H1 (cell line): ENCODE measurements around the gene SLC9A2. TPM values are rescaled to one million over a fixed set of nuclear protein-coding genes. Genes with fewer than 3 reads are reported as not detected.

Source experiments
- CTCF ChIA-PET: fragments of 300-600 bp; sonication (Branson Sonifier 250); formaldehyde crosslinking; loops from one replicate; lab custom pipeline; 2021; ENCODE audit not compliant: partially characterized antibody; lab: Charles Lee
- POLR2A ChIA-PET: fragments of 300-600 bp; sonication (Branson Sonifier 250); formaldehyde crosslinking; loops from one replicate; lab custom pipeline; 2021; ENCODE audit warnings: inconsistent platforms; ENCODE audit not compliant: partially characterized antibody; lab: Charles Lee
- DNase-seq, 2 experiments: peaks; one replicate each; pipeline versions ENCODE4 v3.0.0 to v3.0.0-alpha.2; 2010 to 2022; ENCODE audit warnings: low spot score in 2 of 2, low read depth in 1 of 2, mixed read lengths in 1 of 2
- FAIRE-seq: peaks from 2 replicates; lab custom pipeline; 2011; peaks lifted over from hg19 to GRCh38; lab: Jason Lieb, UNC
- H2AFZ ChIP-seq: 2 replicates; pipeline ENCODE4 v1.8.1; 2012; ENCODE audit warnings: low read length, inconsistent platforms
- H2AK5ac ChIP-seq: 2 replicates; pipeline ENCODE4 v1.6.1; 2013; ENCODE audit warnings: low read depth, low read length
- H2BK120ac ChIP-seq: replicated peaks from 2 replicates; pipeline ENCODE3; 2013; ENCODE audit warnings: low read depth, low read length, inconsistent platforms
- H2BK12ac ChIP-seq: 2 replicates; pipeline ENCODE4 v1.6.1; 2013; ENCODE audit warnings: low read depth, low read length
- H2BK15ac ChIP-seq: 2 replicates; pipeline ENCODE4 v1.6.1; 2013; ENCODE audit warnings: low read length
- H2BK20ac ChIP-seq: 2 replicates; pipeline ENCODE4 v1.6.1; 2013; ENCODE audit warnings: low read length
- H2BK5ac ChIP-seq: 2 replicates; pipeline ENCODE4 v1.6.1; 2013; ENCODE audit warnings: low read depth, low read length
- H3K14ac ChIP-seq: 2 replicates; pipeline ENCODE4 v1.6.1; 2013; ENCODE audit warnings: inconsistent platforms; ENCODE audit not compliant: insufficient read length
- H3K18ac ChIP-seq: 2 replicates; pipeline ENCODE4 v1.6.1; 2013; ENCODE audit warnings: low read length; ENCODE audit errors: extremely low read depth
- H3K23ac ChIP-seq: 2 replicates; pipeline ENCODE4 v1.6.1; 2013; ENCODE audit warnings: inconsistent platforms; ENCODE audit not compliant: insufficient read length
- H3K23me2 ChIP-seq: 2 replicates; pipeline ENCODE4 v1.6.1; 2013; ENCODE audit warnings: low read depth, low read length
- H3K27ac ChIP-seq: 2 replicates; pipeline ENCODE4 v1.6.1; 2011; ENCODE audit warnings: low read depth, low read length, inconsistent platforms
- H3K27me3 ChIP-seq, 4 experiments: replicated peaks in 1 of 4; 1 replicate in 1 of 4; 2 replicates in 3 of 4; pipeline versions ENCODE4 v1.6.1 to v1.8.1; 2011 to 2013; ENCODE audit warnings: low read length in 3 of 4, mild to moderate bottlenecking in 3 of 4, inconsistent platforms in 2 of 4, mixed read lengths in 2 of 4, moderate library complexity in 1 of 4; ENCODE audit not compliant: control insufficient read depth in 3 of 4, insufficient read depth in 3 of 4; ENCODE audit errors: extremely low read depth in 1 of 4
- H3K36me3 ChIP-seq, 4 experiments: 2 replicates each; pipeline versions ENCODE4 v1.6.1 to v1.8.1; 2011 to 2013; ENCODE audit warnings: mild to moderate bottlenecking in 4 of 4, low read length in 3 of 4, moderate library complexity in 2 of 4, control low read depth in 1 of 4, inconsistent platforms in 1 of 4; ENCODE audit not compliant: insufficient read depth in 4 of 4, control insufficient read depth in 2 of 4
- H3K4ac ChIP-seq: replicated peaks from 2 replicates; pipeline ENCODE3; 2013; ENCODE audit warnings: low read length, low read depth, mixed read lengths, inconsistent platforms; ENCODE audit not compliant: insufficient read length
- H3K4me1 ChIP-seq, 4 experiments: replicated peaks in 1 of 4; 1 replicate in 1 of 4; 2 replicates in 3 of 4; pipeline versions ENCODE4 v1.6.1 to v1.8.1; 2011 to 2013; ENCODE audit warnings: low read length in 3 of 4, inconsistent platforms in 2 of 4, mixed read lengths in 1 of 4; ENCODE audit not compliant: insufficient read depth in 4 of 4, control insufficient read depth in 3 of 4
- H3K4me2 ChIP-seq, 2 experiments: 2 replicates each; pipeline versions ENCODE4 v1.6.1 to v1.8.1; 2011 to 2013; ENCODE audit warnings: low read depth in 2 of 2, low read length in 2 of 2, control low read depth in 1 of 2, inconsistent platforms in 1 of 2, mild to moderate bottlenecking in 1 of 2; ENCODE audit not compliant: insufficient read depth in 1 of 2
- H3K4me3 ChIP-seq, 4 experiments: fragments of 200-600, 300-600 bp in 1 of 4; sonication (generic), shearing (Covaris generic), sonication (Bioruptor Twin) in 1 of 4; 2 replicates each; pipeline versions ENCODE4 v1.5.1 to v1.8.1; 2011 to 2016; ENCODE audit warnings: low read length in 4 of 4, low read depth in 3 of 4, control low read depth in 2 of 4, inconsistent platforms in 2 of 4, mild to moderate bottlenecking in 2 of 4, mixed read lengths in 1 of 4, moderate library complexity in 1 of 4; ENCODE audit not compliant: insufficient read depth in 2 of 4; ENCODE audit errors: extremely low read depth in 1 of 4
- H3K56ac ChIP-seq: replicated peaks from 2 replicates; pipeline ENCODE3; 2013; ENCODE audit warnings: low read depth, mild to moderate bottlenecking, mixed read lengths, low read length, inconsistent platforms; ENCODE audit not compliant: insufficient read length
- H3K79me1 ChIP-seq: 2 replicates; pipeline ENCODE4 v1.6.1; 2013; ENCODE audit warnings: low read depth, low read length, control low read depth
- H3K79me2 ChIP-seq, 2 experiments: 2 replicates each; pipeline versions ENCODE4 v1.6.1 to v1.8.1; 2012 to 2013; ENCODE audit warnings: low read length in 2 of 2, mild to moderate bottlenecking in 2 of 2, inconsistent platforms in 1 of 2; ENCODE audit not compliant: insufficient read depth in 2 of 2, control insufficient read depth in 1 of 2
- H3K9ac ChIP-seq, 4 experiments: replicated peaks in 1 of 4; 1 replicate in 1 of 4; 2 replicates in 3 of 4; pipeline versions ENCODE4 v1.6.1 to v1.8.1; 2011 to 2013; ENCODE audit warnings: low read depth in 3 of 4, low read length in 3 of 4, control low read depth in 2 of 4, mild to moderate bottlenecking in 2 of 4, moderate library complexity in 2 of 4, inconsistent platforms in 1 of 4; ENCODE audit errors: extremely low read depth in 1 of 4
- H3K9me3 ChIP-seq, 2 experiments: 2 replicates each; pipeline versions ENCODE4 v1.6.1 to v1.8.1; 2012 to 2013; ENCODE audit warnings: mild to moderate bottlenecking in 2 of 2, moderate library complexity in 2 of 2, control low read depth in 1 of 2, inconsistent platforms in 1 of 2, low read depth in 1 of 2, low read length in 1 of 2, mixed read lengths in 1 of 2; ENCODE audit not compliant: insufficient read depth in 2 of 2
- H4K20me1 ChIP-seq, 2 experiments: replicated peaks in 1 of 2; 2 replicates each; pipeline versions ENCODE3 to v1.8.1; 2011 to 2013; ENCODE audit warnings: inconsistent platforms in 2 of 2, low read length in 2 of 2, mild to moderate bottlenecking in 1 of 2; ENCODE audit not compliant: insufficient read depth in 2 of 2, control insufficient read depth in 1 of 2
- H4K5ac ChIP-seq: 2 replicates; pipeline ENCODE4 v1.6.1; 2013; ENCODE audit warnings: low read length, low read depth, mixed read lengths, inconsistent platforms; ENCODE audit not compliant: insufficient read length
- H4K8ac ChIP-seq: 2 replicates; pipeline ENCODE4 v1.8.0; 2013; ENCODE audit warnings: mild to moderate bottlenecking, moderate library complexity, low read length, inconsistent platforms; ENCODE audit not compliant: insufficient read depth; ENCODE audit errors: extremely low read depth
- H4K91ac ChIP-seq: replicated peaks from 2 replicates; pipeline ENCODE3; 2013; ENCODE audit warnings: low read length, mixed read lengths, inconsistent platforms; ENCODE audit not compliant: insufficient read length
- ASH2L ChIP-seq: fragments of 200-600, 300-600 bp; sonication (generic); IDR thresholded peaks from one replicate; pipeline ENCODE4 v1.7.1; 2017; ENCODE audit warnings: low read length
- CEBPB ChIP-seq: IDR thresholded peaks from 2 replicates; pipeline ENCODE4 v1.6.1; 2012; ENCODE audit warnings: low read depth, low read length
- CHD2 ChIP-seq: IDR thresholded peaks from 2 replicates; pipeline ENCODE4 v1.6.1; 2012; ENCODE audit warnings: low read length, improper control_type of control experiment
- FOSL1 ChIP-seq: IDR thresholded peaks from 2 replicates; pipeline ENCODE4 v1.6.1; 2011; ENCODE audit warnings: mild to moderate bottlenecking, low read depth, low read length, moderate library complexity; ENCODE audit not compliant: insufficient read depth
- HDAC2 ChIP-seq, 2 experiments: fragments of 300-600 bp in 1 of 2; sonication (generic) in 1 of 2; IDR thresholded peaks; 2 replicates each; pipeline ENCODE4 v1.6.1; 2011 to 2012; ENCODE audit warnings: low read depth in 2 of 2, low read length in 2 of 2, mild to moderate bottlenecking in 2 of 2, moderate library complexity in 2 of 2, borderline replicate concordance in 1 of 2, inconsistent platforms in 1 of 2
- POLR2A ChIP-seq, 2 experiments: IDR thresholded peaks; 1 replicate in 1 of 2; 2 replicates in 1 of 2; pipeline ENCODE4 v1.6.1; 2011; ENCODE audit warnings: low read depth in 2 of 2, low read length in 2 of 2, mild to moderate bottlenecking in 2 of 2; ENCODE audit errors: control extremely low read depth in 1 of 2
- POLR2AphosphoS5 ChIP-seq: IDR thresholded peaks from 2 replicates; pipeline ENCODE4 v1.6.1; 2011; ENCODE audit warnings: low read depth, low read length
- SAP30 ChIP-seq: fragments of 300-600 bp; sonication (generic); IDR thresholded peaks from 2 replicates; pipeline ENCODE4 v1.7.1; 2012; ENCODE audit warnings: low read length, moderate library complexity, mild to moderate bottlenecking, inconsistent platforms; ENCODE audit not compliant: insufficient read depth, insufficient replicate concordance
- TBP ChIP-seq: IDR thresholded peaks from 2 replicates; pipeline ENCODE4 v1.6.1; 2011; ENCODE audit warnings: low read depth, low read length, improper control_type of control experiment
- WGBS, 2 experiments: shearing (Covaris generic) in 1 of 2; methylation state at CpG; one replicate each; pipeline versions ENCODE4 v1.1.6 to v1.1.7; 2013 to 2015; ENCODE audit warnings: low lambda C conversion rate in 2 of 2, mixed read lengths in 2 of 2, inconsistent platforms in 1 of 2, low coverage in 1 of 2, missing lambda C conversion rate in 1 of 2; ENCODE audit not compliant: insufficient replicate concordance in 2 of 2, insufficient coverage in 1 of 2, insufficient read length in 1 of 2; ENCODE audit errors: extremely low coverage in 1 of 2, missing lambda C conversion rate in 1 of 2; 5-methylcytosine and 5-hydroxymethylcytosine counted together
- polyA plus RNA-seq, 7 experiments: library from polyadenylated mRNA; depleted of rRNA in 3 of 7; stranded (reverse) in 5 of 7; unstranded in 2 of 7; fragments of >200 nt in 5 of 7; fragments of 200-250 nt in 2 of 7; gene quantifications; 1 replicate in 5 of 7; 2 replicates in 1 of 7; 4 replicates in 1 of 7; pipeline versions ENCODE4 v1.2.1 to v1.2.3, GENCODE V29; 2011 to 2013; ENCODE audit warnings: missing spikeins in 2 of 7, mixed read lengths in 2 of 7
- total RNA-seq: library from RNA; stranded (reverse); fragmentation: NEBNext Ultra II Directional; extraction: Animal tissue kit (Norgen Biotek cat#: 25700); gene quantifications from 2 replicates; pipeline ENCODE4 v1.2.1, GENCODE V29; 2021
- TF ChIP-seq, protein P1 (sequence below): IDR thresholded peaks from 2 replicates; pipeline ENCODE4 v1.6.1; 2011; ENCODE audit warnings: low read depth, mild to moderate bottlenecking, low read length; ENCODE audit not compliant: insufficient read depth

The SLC9A2 gene
- total and polyA plus RNA-seq, 2 of the 8 experiments (the other 6 are each of a cell fraction or from before 2014, with no cell fraction given) = 0.06 to 0.13 TPM

DNA sequence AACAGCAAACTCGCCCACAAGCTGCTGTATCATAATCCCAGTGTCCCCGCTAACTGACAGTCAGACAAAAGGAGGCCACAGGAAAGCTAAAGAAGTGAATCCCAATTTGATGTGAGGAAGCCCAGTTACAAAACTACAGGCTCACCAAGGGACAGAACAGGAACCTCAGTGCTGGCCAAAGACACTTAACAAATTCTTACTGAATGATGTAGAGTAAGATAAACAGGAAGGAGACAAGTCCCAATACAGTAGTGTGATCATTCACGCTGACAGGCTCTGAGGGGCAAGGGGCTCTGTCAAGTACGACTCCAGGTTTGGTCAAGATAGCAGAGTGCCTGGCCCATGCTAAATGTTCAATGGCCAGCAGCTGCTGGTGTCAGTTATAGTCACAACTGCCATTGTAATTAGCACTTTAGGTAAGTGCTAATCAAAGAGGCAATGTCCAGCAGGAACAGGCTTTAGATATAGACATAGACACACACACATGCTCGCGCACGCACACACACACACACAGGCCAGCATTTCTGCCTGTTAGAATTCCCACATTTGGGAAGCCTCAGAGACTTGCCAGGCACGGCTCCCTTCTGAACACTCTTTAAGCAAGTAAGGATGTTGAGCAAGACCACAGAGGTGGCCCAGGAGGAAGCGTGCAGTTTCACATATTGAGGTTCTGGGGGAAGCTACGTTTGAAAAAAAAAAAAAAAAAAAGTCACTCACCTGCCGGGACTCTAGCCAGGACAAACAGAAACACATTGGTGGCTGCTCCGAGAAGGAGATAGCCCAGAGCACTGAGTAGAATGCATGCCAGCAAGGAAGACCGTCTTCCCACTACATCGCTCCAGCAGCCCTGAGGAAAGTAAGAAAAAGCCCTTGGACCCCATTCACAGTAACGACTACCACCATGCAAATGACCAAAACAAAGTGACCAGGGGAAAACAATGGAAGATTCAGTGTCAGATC, 107.1 kb downstream of the SLC9A2 start:
- Histone ChIP-seq H2BK12ac (no peak overlapping the region), H3K14ac (no peak overlapping the region), H3K4ac (no peak overlapping the region), H3K4me1 (no peaks in the 10 kb centered on the region), H4K20me1 (no peaks in the 10 kb centered on the region), H2BK5ac (no peak overlapping the region), H3K4me2 (no peak overlapping the region), H3K18ac (no peak overlapping the region), H3K23me2 (no peaks in the 10 kb centered on the region; the same call in 1 of the 2 replicates), H3K79me2 (no peaks in the 10 kb centered on the region), H3K27ac (no peak overlapping the region), H4K8ac (no peak overlapping the region), H2AFZ (no peak overlapping the region), H3K9ac (no peak overlapping the region), H3K23ac (no peak overlapping the region), H3K9me3 (no peaks in the 10 kb centered on the region), H3K4me3 (no peak overlapping the region), H4K5ac (no peak overlapping the region), H3K27me3 (no peaks in the 10 kb centered on the region), H3K56ac (no peak overlapping the region), H2BK15ac (no peak overlapping the region), H4K91ac (no peak overlapping the region), H3K36me3 (peaks cover 5 to 48% (median 26%) of the 10 kb centered on the region in 4 experiments), H2AK5ac (no peak overlapping the region), H2BK120ac (no peak overlapping the region), H2BK20ac (no peak overlapping the region), H3K79me1 (no peaks in the 10 kb centered on the region)
- FAIRE-seq (no peak), DNase-seq (no peak)
- 94% methylated on average over 11 of the region's 15 CpGs; no CpG with 5 or more reads in 1 of the 2 experiments for WGBS, 2 experiments
- TF ChIP-seq CHD2 (no peak), HDAC2 (IDR thresholded peaks at IDR 0.05; ENCODE audit: borderline replicate concordance in 1 of 2, low read depth in 2 of 2, low read length in 2 of 2) (no peak), TBP (no peak), POLR2AphosphoS5 (no peak), POLR2A (IDR thresholded peaks at IDR 0.05; ENCODE audit: control extremely low read depth in 1 of 2, low read depth in 2 of 2, low read length in 2 of 2) (no peak), CEBPB (no peak), SAP30 (no peak), ASH2L (no peak), FOSL1 (no peak)
- TF ChIP-seq, protein P1, sequence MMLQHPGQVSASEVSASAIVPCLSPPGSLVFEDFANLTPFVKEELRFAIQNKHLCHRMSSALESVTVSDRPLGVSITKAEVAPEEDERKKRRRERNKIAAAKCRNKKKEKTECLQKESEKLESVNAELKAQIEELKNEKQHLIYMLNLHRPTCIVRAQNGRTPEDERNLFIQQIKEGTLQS = no peak
- CTCF ChIA-PET = interaction anchor here (0.7 kb wide), 1 partner anchor 10 kb away, joined by 3 read pairs; a partner anchor contains a TSS
- POLR2A ChIA-PET = no interaction called here
